Right lobe of liver (tissue), 6 donors: ENCODE data around the gene KLRK1. TPM values are rescaled to one million over a fixed set of nuclear protein-coding genes. Genes with fewer than 3 reads are reported as not detected.
"Not testable (repeated sequence)": the region's sequence is repeated elsewhere in the genome, so short reads cannot be mapped to it uniquely, and the experiment has no call there.

ENCODE experiments used
- ATAC-seq, 4 donors: fragments of 200-7000 bp; cut with Tn5 transposase; one replicate each; pipeline ENCODE4 v1.9.1; 2020; ENCODE audit warnings: mild to moderate bottlenecking in 4 of 4, moderate library complexity in 4 of 4
- DNase-seq, 3 donors: peaks; one replicate each; pipeline ENCODE4 v3.0.0-alpha.2; 2020
- H3K27ac ChIP-seq, 3 donors: fragments of 200-600 bp; one replicate each; pipeline ENCODE4 v1.8.0; 2022
- H3K27me3 ChIP-seq, 2 donors: fragments of 200-600 bp; one replicate each; pipeline ENCODE4 v1.8.0; 2022
- H3K36me3 ChIP-seq, 4 donors: fragments of 200-600 bp; sonication (generic) in 1 of 4; one replicate each; pipeline versions ENCODE4 v1.5.1 to v1.8.0; 2017 to 2022; ENCODE audit warnings: control low read depth in 1 of 4
- H3K4me1 ChIP-seq, 4 donors: fragments of 200-600 bp; sonication (generic) in 1 of 4; one replicate each; pipeline versions ENCODE4 v1.5.1 to v1.8.0; 2017 to 2022; ENCODE audit warnings: control low read depth in 1 of 4
- H3K4me3 ChIP-seq, 3 donors: fragments of 200-600 bp; one replicate each; pipeline ENCODE4 v1.8.0; 2022
- H3K9me3 ChIP-seq, 4 donors: fragments of 200-600 bp; sonication (generic) in 1 of 4; one replicate each; pipeline versions ENCODE4 v1.5.1 to v1.8.0; 2017 to 2022; ENCODE audit warnings: control low read depth in 1 of 4
- POLR2A ChIP-seq: fragments of 450-650 bp; IDR thresholded peaks from one replicate; pipeline ENCODE4 v1.6.1; 2017; ENCODE audit warnings: antibody characterized with exemption, mild to moderate bottlenecking
- WGBS: methylation state at CpG from one replicate; pipeline ENCODE4 v1.1.6; 2018; ENCODE audit warnings: low coverage, low lambda C conversion rate; ENCODE audit not compliant: insufficient coverage; ENCODE audit errors: missing lambda C conversion rate; 5-methylcytosine and 5-hydroxymethylcytosine counted together
- intact Hi-C, 2 donors: fragments of 100-400 bp; cut with DNase I; formaldehyde crosslinking; loops; one replicate each; pipeline versions ENCODE4 v1.11.2 to v1.14.1; 2022
- total RNA-seq, 6 experiments: library from RNA; depleted of rRNA in 2 of 6; stranded (reverse); fragments of >200 nt in 2 of 6; fragmentation: NEBNext Ultra II Directional in 3 of 6; extraction: Animal tissue kit (Norgen Biotek cat#: 25700) in 3 of 6; gene quantifications; one replicate each; pipeline versions ENCODE4 v1.1.0 to v1.2.4, GENCODE V29; 2016 to 2023
- TF ChIP-seq, protein P1 (sequence below), 4 donors: fragments of 200-600 bp in 3 of 4; fragments of 450-650 bp in 1 of 4; IDR thresholded peaks; one replicate each; pipeline versions ENCODE4 v1.5.1 to v1.8.0; 2016 to 2022; ENCODE audit warnings: antibody characterized with exemption in 4 of 4, mild to moderate bottlenecking in 2 of 4
- donor health status: DM: no; HTN: yes; CAD: no.
- donor health status: DM: no; HTN: no; CAD: no.
- donor health status: DM: no; HTN: no; CAD: no.
- donor health status: DM: no; HTN: yes; CAD: no.
- donor health status: DM: no; HTN: yes; CAD: no.

Gene KLRK1
- total RNA-seq, 6 experiments from 2014 or later: 0.24 to 1.5 (median 1.0) TPM

- DNase-seq (no peak), ATAC-seq (no peak)
- H3K4me3 ChIP-seq: no peak overlapping the region
- no peak for TF ChIP-seq POLR2A
- TF ChIP-seq, protein P1, sequence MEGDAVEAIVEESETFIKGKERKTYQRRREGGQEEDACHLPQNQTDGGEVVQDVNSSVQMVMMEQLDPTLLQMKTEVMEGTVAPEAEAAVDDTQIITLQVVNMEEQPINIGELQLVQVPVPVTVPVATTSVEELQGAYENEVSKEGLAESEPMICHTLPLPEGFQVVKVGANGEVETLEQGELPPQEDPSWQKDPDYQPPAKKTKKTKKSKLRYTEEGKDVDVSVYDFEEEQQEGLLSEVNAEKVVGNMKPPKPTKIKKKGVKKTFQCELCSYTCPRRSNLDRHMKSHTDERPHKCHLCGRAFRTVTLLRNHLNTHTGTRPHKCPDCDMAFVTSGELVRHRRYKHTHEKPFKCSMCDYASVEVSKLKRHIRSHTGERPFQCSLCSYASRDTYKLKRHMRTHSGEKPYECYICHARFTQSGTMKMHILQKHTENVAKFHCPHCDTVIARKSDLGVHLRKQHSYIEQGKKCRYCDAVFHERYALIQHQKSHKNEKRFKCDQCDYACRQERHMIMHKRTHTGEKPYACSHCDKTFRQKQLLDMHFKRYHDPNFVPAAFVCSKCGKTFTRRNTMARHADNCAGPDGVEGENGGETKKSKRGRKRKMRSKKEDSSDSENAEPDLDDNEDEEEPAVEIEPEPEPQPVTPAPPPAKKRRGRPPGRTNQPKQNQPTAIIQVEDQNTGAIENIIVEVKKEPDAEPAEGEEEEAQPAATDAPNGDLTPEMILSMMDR (IDR thresholded peaks at IDR 0.05): no peak
- intact Hi-C loops: no loop called here
- WGBS: 78% methylated on average over 9 of the region's 10 CpGs
- H3K27ac ChIP-seq: no peak overlapping the region
- H3K9me3 ChIP-seq: no peaks in the 10 kb centered on the region
- no peaks in the 10 kb centered on the region for H3K36me3 ChIP-seq
- no peaks in the 10 kb centered on the region for H3K27me3 ChIP-seq
- peaks cover 0 to 5% (median 0%) of the 10 kb centered on the region in 4 donors for H3K4me1 ChIP-seq
Observed at GRCh38 chr12:10368206-10369171, 21.4 kb downstream of the KLRK1 start.

- H3K9me3 ChIP-seq, H3K36me3 ChIP-seq, DNase-seq, H3K4me1 ChIP-seq, intact Hi-C loops, H3K27ac ChIP-seq, H3K4me3 ChIP-seq, H3K27me3 ChIP-seq, ATAC-seq: not testable (repeated sequence)
- WGBS: 67% methylated on average over 4 of the region's 4 CpGs
Observed at GRCh38 chr12:10367714-10368113, 22.1 kb downstream of the KLRK1 start.

DNA sequence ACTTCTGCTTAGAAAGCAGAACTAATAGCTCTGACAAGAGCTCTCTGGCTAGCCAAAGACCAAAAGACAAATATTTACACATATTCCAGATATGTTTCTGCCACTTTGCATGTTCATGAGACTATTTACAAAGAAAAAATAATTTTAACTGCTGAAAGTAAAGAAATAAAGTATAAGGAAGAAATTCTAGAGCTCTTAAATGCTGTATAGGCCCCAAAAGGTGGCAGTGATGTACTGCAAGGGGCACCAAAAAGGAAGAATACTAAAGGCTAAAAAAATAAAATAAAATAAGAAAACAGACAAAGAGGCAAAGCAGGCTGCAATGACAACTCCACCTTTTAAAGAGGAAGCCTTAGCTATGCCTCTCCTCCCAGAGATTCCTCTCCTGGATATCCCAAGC is 23.0 kb downstream of the KLRK1 start:
- no peak for TF ChIP-seq POLR2A
- TF ChIP-seq, protein P1 (IDR thresholded peaks at IDR 0.05): peak in 2 of 4 donors; percentile 15 to 23
- no peaks in the 10 kb centered on the region for H3K36me3 ChIP-seq
- H3K9me3 ChIP-seq: no peaks in the 10 kb centered on the region
- H3K27me3 ChIP-seq: no peaks in the 10 kb centered on the region
- H3K4me3 ChIP-seq: no peak overlapping the region
- ATAC-seq: no peak
- no peak for DNase-seq
- H3K27ac ChIP-seq: no peak overlapping the region
- peaks cover 0 to 5% (median 0%) of the 10 kb centered on the region in 4 donors for H3K4me1 ChIP-seq
- intact Hi-C loops: no loop called here

DNA sequence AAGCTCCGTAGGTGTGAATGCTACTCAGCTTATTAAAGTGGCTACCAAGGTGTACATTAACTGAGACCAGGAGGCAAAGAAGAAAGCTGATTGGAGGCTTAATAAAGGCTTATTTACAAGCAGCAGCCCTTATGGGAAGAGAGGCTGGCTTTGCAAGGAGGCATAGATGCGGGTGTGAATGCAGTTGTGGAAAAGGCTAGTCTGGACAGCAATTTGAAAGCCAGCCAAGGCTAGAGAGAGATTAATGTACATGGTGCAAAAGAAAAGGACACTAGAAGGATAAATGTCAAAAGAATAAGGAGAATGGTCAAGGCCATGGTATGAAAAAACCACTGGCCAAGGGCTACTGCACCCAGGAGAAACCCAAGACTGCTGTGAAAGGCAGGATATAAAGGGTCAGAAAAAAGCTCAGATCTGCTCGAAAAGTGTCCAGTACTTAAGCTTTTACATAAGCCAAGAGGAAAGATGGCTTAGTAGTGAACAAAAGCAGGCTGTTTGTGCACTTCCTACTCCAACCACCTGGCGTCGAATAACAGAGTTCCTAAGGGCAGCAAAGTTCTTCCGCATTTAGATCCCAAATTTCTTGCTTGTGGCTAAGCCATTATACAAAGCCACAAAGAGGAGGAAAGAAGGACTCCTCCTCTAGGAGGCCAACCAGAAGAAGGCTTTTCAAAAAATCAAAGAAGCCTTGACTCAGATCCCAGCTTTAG is 24.0 kb downstream of the KLRK1 start:
- Histone ChIP-seq H3K4me1 (peaks cover 0 to 5% (median 0%) of the 10 kb centered on the region in 4 donors), H3K9me3 (no peaks in the 10 kb centered on the region), H3K36me3 (no peaks in the 10 kb centered on the region), H3K4me3 (peak overlapping the region; percentile 60 to 69 (median 69)), H3K27me3 (no peaks in the 10 kb centered on the region), H3K27ac (peak overlapping the region; percentile 99)
- intact Hi-C loops: no loop called here
- ATAC-seq (peak in 1 of 4 donors; percentile 2), DNase-seq (no peak)
- 39% methylated on average over 6 of the region's 6 CpGs for WGBS
- TF ChIP-seq, protein P1 (IDR thresholded peaks at IDR 0.05): peak in 1 of 4 donors; percentile 6
- no peak for TF ChIP-seq POLR2A
